B cell (primary cell): Measurements from ENCODE around the gene PRSS53. TPM values are rescaled to one million over a fixed set of nuclear protein-coding genes. Genes with fewer than 3 reads are reported as not detected.

ENCODE experiments used
- ATAC-seq: fragments of 200-7000 bp; cut with Tn5 transposase; one replicate; pipeline ENCODE4 v1.10.0; 2021; ENCODE audit warnings: low read depth, mild to moderate bottlenecking, moderate number of reproducible peaks, moderate library complexity
- CTCF ChIA-PET: fragments of 350-600 bp; sonication (Branson Sonifier 250); formaldehyde crosslinking; loops from one replicate; lab custom pipeline; 2021; ENCODE audit warnings: antibody characterized with exemption, inconsistent platforms; lab: Charles Lee
- POLR2A ChIA-PET: fragments of 350-600 bp; sonication (Branson Sonifier 250); formaldehyde crosslinking; loops from one replicate; lab custom pipeline; 2021; ENCODE audit warnings: antibody characterized with exemption; lab: Charles Lee
- DNase-seq: peaks from one replicate; pipeline ENCODE4 v3.0.0; 2013
- H2AFZ ChIP-seq: 2 replicates; pipeline ENCODE4 v1.6.1; 2012; ENCODE audit warnings: mild to moderate bottlenecking, low read depth, low read length; ENCODE audit not compliant: insufficient read depth, poor library complexity, severe bottlenecking
- H3K27ac ChIP-seq, 2 donors: 1 replicate in 1 of 2; 2 replicates in 1 of 2; pipeline ENCODE4 v1.5.1; 2012 to 2013; ENCODE audit warnings: low read length in 2 of 2, mild to moderate bottlenecking in 2 of 2, moderate library complexity in 1 of 2
- H3K27me3 ChIP-seq, 4 experiments: fragments of 200-600 bp in 1 of 4; sonication (generic) in 1 of 4; replicated peaks in 1 of 4; 1 replicate in 2 of 4; 2 replicates in 2 of 4; pipeline versions ENCODE4 v1.6.1 to v1.7.0; 2013 to 2016; ENCODE audit warnings: low read length in 3 of 4, mild to moderate bottlenecking in 2 of 4, mixed read lengths in 1 of 4, moderate library complexity in 1 of 4; ENCODE audit not compliant: insufficient read depth in 4 of 4, control insufficient read depth in 3 of 4; ENCODE audit errors: control extremely low read depth in 1 of 4
- H3K36me3 ChIP-seq, 2 experiments: replicated peaks in 1 of 2; 1 replicate in 1 of 2; 2 replicates in 1 of 2; pipeline versions ENCODE4 v1.6.1 to v1.7.1; 2013; ENCODE audit warnings: low read length in 1 of 2; ENCODE audit not compliant: insufficient read depth in 2 of 2, control insufficient read depth in 1 of 2; ENCODE audit errors: control extremely low read depth in 1 of 2, extremely low read depth in 1 of 2
- H3K4me1 ChIP-seq, 2 donors: fragments of 200-600 bp in 1 of 2; sonication (generic) in 1 of 2; 1 replicate in 1 of 2; 2 replicates in 1 of 2; pipeline versions ENCODE4 v1.5.1 to v1.6.1; 2013 to 2017; ENCODE audit warnings: low read length in 2 of 2; ENCODE audit not compliant: control insufficient read depth in 2 of 2, insufficient read depth in 2 of 2
- H3K4me2 ChIP-seq: replicated peaks from 2 replicates; pipeline ENCODE3; 2012; ENCODE audit warnings: mild to moderate bottlenecking, low read depth, low read length; ENCODE audit not compliant: poor library complexity, severe bottlenecking
- H3K4me3 ChIP-seq, 5 experiments: fragments of 200-600 bp in 1 of 5; sonication (generic) in 1 of 5; 1 replicate in 3 of 5; 2 replicates in 2 of 5; pipeline versions ENCODE4 v1.5.1 to v1.7.0; 2011 to 2016; ENCODE audit warnings: low read length in 4 of 5, mild to moderate bottlenecking in 4 of 5, low read depth in 2 of 5, control low read depth in 1 of 5, moderate library complexity in 1 of 5; ENCODE audit not compliant: insufficient read depth in 1 of 5; ENCODE audit errors: control extremely low read depth in 1 of 5, extremely low read depth in 1 of 5
- H3K79me2 ChIP-seq: fragments of 200-600 bp; sonication (generic); one replicate; pipeline ENCODE4 v1.6.0; 2016; ENCODE audit warnings: low read length; ENCODE audit not compliant: control insufficient read depth, insufficient read depth
- H3K9ac ChIP-seq: fragments of 200-600 bp; sonication (generic); 2 replicates; pipeline ENCODE4 v1.6.1; 2017; ENCODE audit warnings: mild to moderate bottlenecking, low read length, moderate library complexity
- H3K9me3 ChIP-seq, 3 donors: one replicate each; pipeline versions ENCODE4 v1.6.1 to v1.7.1; 2013; ENCODE audit warnings: low read length in 2 of 3; ENCODE audit not compliant: control insufficient read depth in 2 of 3, insufficient read depth in 1 of 3; ENCODE audit errors: control extremely low read depth in 1 of 3
- H4K20me1 ChIP-seq: 2 replicates; pipeline ENCODE4 v1.6.0; 2012; ENCODE audit warnings: mild to moderate bottlenecking, low read length; ENCODE audit not compliant: insufficient read depth, control insufficient read depth, poor library complexity, severe bottlenecking
- H3K27ac Mint-ChIP-seq: one replicate; pipeline ENCODE4 v1.8.0; 2021; ENCODE audit warnings: mixed read lengths
- H3K27me3 Mint-ChIP-seq: one replicate; pipeline ENCODE4 v1.8.0; 2021; ENCODE audit warnings: mixed read lengths
- H3K4me1 Mint-ChIP-seq: one replicate; pipeline ENCODE4 v1.8.0; 2021; ENCODE audit warnings: mixed read lengths
- H3K4me3 Mint-ChIP-seq: one replicate; pipeline ENCODE4 v1.8.0; 2021; ENCODE audit warnings: mixed read lengths
- H3K9me3 Mint-ChIP-seq: one replicate; pipeline ENCODE4 v1.8.0; 2022; ENCODE audit warnings: mixed read lengths; ENCODE audit not compliant: insufficient read depth
- CTCF ChIP-seq: fragments of 200-600 bp; IDR thresholded peaks from one replicate; pipeline ENCODE4 v1.8.0; 2022; ENCODE audit warnings: antibody characterized with exemption, mild to moderate bottlenecking
- EZH2 ChIP-seq: IDR thresholded peaks from 2 replicates; pipeline ENCODE4 v1.6.1; 2012; ENCODE audit warnings: borderline replicate concordance, low read depth, mild to moderate bottlenecking, moderate library complexity, low read length; ENCODE audit not compliant: insufficient read depth, poor library complexity, severe bottlenecking
- WGBS: methylation state at CpG from one replicate; pipeline ENCODE4 v1.1.5; 2013; ENCODE audit warnings: missing lambda C conversion rate; ENCODE audit not compliant: insufficient coverage; 5-methylcytosine and 5-hydroxymethylcytosine counted together
- intact Hi-C: fragments of 100-400 bp; cut with micrococcal nuclease; formaldehyde crosslinking; loops from one replicate; pipeline ENCODE4 v1.10.0; 2022
- polyA plus RNA-seq: library from polyadenylated mRNA; depleted of rRNA; stranded (reverse); fragments of >200 nt; gene quantifications from 2 replicates; pipeline ENCODE4 v1.2.3, GENCODE V29; 2012
- total RNA-seq, 2 donors: library from RNA; stranded (reverse); fragments of 120-200 nt in 1 of 2; gene quantifications; 1 replicate in 1 of 2; 2 replicates in 1 of 2; pipeline versions ENCODE4 v1.2.3 to v1.2.4, GENCODE V29; 2013 to 2022

Gene PRSS53
- total and polyA plus RNA-seq, 2 donors (not counting 1 experiment from before 2014, with no cell fraction given): 10.1 to 10.8 TPM

GRCh38 chr16:31092330-31092729 lies 3.6 kb upstream of the PRSS53 start:
- Mint-ChIP-seq H3K27ac (peak overlapping the region; percentile 46), H3K4me3 (peak overlapping the region; percentile 41), H3K4me1 (peaks cover 29% of the 10 kb centered on the region), H3K9me3 (no peaks in the 10 kb centered on the region), H3K27me3 (no peaks in the 10 kb centered on the region)
- H3K4me3 ChIP-seq: no peak overlapping the region
- H2AFZ ChIP-seq: no peak overlapping the region
- WGBS: 96% methylated on average over 2 of the region's 5 CpGs
- ATAC-seq (no peak), DNase-seq (no peak)
- H3K36me3 ChIP-seq: peaks cover 0 to 9% of the 10 kb centered on the region in 2 experiments
- TF ChIP-seq EZH2: no peak
- TF ChIP-seq CTCF: no peak
- no peaks in the 10 kb centered on the region for H4K20me1 ChIP-seq
- H3K4me1 ChIP-seq: peaks cover 14 to 31% of the 10 kb centered on the region in 2 donors
- intact Hi-C loops: no loop called here
- ChIA-PET CTCF (interaction anchor here (1.3 kb wide), 1 partner anchor 19 kb away, joined by 4 read pairs; the partner anchor contains the start of genes ZNF646 and ZNF668), POLR2A (no interaction called here)
- no peak overlapping the region for H3K4me2 ChIP-seq
- no peak overlapping the region for H3K9ac ChIP-seq
- H3K27ac ChIP-seq: no peak overlapping the region
- no peaks in the 10 kb centered on the region for H3K9me3 ChIP-seq
- no peaks in the 10 kb centered on the region for H3K27me3 ChIP-seq
- H3K79me2 ChIP-seq: peaks cover 18% of the 10 kb centered on the region

- no peak overlapping the region for H3K27ac ChIP-seq
- no peak overlapping the region for H3K9ac ChIP-seq
- no peak overlapping the region for H2AFZ ChIP-seq
- intact Hi-C loops: no loop called here
- H3K9me3 ChIP-seq: no peaks in the 10 kb centered on the region
- no peak overlapping the region for H3K4me2 ChIP-seq
- H3K27me3 ChIP-seq: no peaks in the 10 kb centered on the region
- H3K4me1 Mint-ChIP-seq: peaks cover 22% of the 10 kb centered on the region
- no peak overlapping the region for H3K4me3 ChIP-seq
- ATAC-seq (no peak), DNase-seq (no peak)
- ChIA-PET CTCF (interaction anchor here (0.8 kb wide), 1 partner anchor 106 kb away, joined by 3 read pairs; no protein-coding TSS in a partner anchor), POLR2A (no interaction called here)
- H3K27ac Mint-ChIP-seq: no peak overlapping the region
- peaks cover 18% of the 10 kb centered on the region for H3K79me2 ChIP-seq
- no peaks in the 10 kb centered on the region for H3K27me3 Mint-ChIP-seq
- H3K4me1 ChIP-seq: peaks cover 11 to 23% of the 10 kb centered on the region in 2 donors
- no peak overlapping the region for H3K4me3 Mint-ChIP-seq
- TF ChIP-seq EZH2: no peak
- no peak for TF ChIP-seq CTCF
- no peaks in the 10 kb centered on the region for H4K20me1 ChIP-seq
- WGBS: 100% methylated on average over 1 of the region's 2 CpGs
- no peaks in the 10 kb centered on the region for H3K9me3 Mint-ChIP-seq
- H3K36me3 ChIP-seq: peaks cover 0 to 10% of the 10 kb centered on the region in 2 experiments
Observed at GRCh38 chr16:31090540-31090939, 1.8 kb upstream of the PRSS53 start.
